ENCODE data around the gene ENTREP3. TPM values are rescaled to one million over a fixed set of nuclear protein-coding genes. Genes with fewer than 3 reads are reported as not detected.

The ENTREP3 gene
- polyA plus RNA-seq, 12 donors = 10.8 to 33.3 (median 13.5) TPM; not detected in 1

- DNase-seq = no peak
Measured at GRCh38 chr1:155202198-155202597, 53.1 kb downstream of the ENTREP3 start.

- no peak for DNase-seq
Measured at GRCh38 chr1:155200920-155201319, 54.4 kb downstream of the ENTREP3 start.

- no peak for DNase-seq
Measured at GRCh38 chr1:155199792-155200191, 55.5 kb downstream of the ENTREP3 start.

- no peak for DNase-seq
Measured at GRCh38 chr1:155198547-155198906, 56.8 kb downstream of the ENTREP3 start.

- DNase-seq = no peak
Measured at GRCh38 chr1:155197901-155198546, 57.3 kb downstream of the ENTREP3 start.

Other genes with a start within 250 kb of the ENTREP3 start
- 1 to 10 TPM in 3 of 12 donors, under 1 TPM in 7, not detected in 2; 0.34 to 1.6 (median 0.57) TPM for gene DCST2, start 221.7 kb downstream of the ENTREP3 start, polyA plus RNA-seq (ENCODE audit: insufficient read length in 12 of 12)
- gene DCST1, start 221.7 kb downstream of the ENTREP3 start, polyA plus RNA-seq (ENCODE audit: insufficient read length in 12 of 12) = under 1 TPM in 8 of 12 donors, not detected in 4; 0.16 to 0.29 (median 0.24) TPM
- gene ADAM15, start 204.2 kb downstream of the ENTREP3 start, polyA plus RNA-seq (ENCODE audit: insufficient read length in 12 of 12) = 100 to 1,000 TPM in 1 of 12 donors, 10 to 100 TPM in 10, not detected in 1; 47.2 to 143 (median 56.3) TPM
- gene EFNA4, start 191.7 kb downstream of the ENTREP3 start, polyA plus RNA-seq (ENCODE audit: insufficient read length in 12 of 12) = 10 to 100 TPM in 3 of 12 donors, 1 to 10 TPM in 8, not detected in 1; 4.7 to 12.1 (median 6.5) TPM
- gene EFNA3, start 176.6 kb downstream of the ENTREP3 start, polyA plus RNA-seq (ENCODE audit: insufficient read length in 12 of 12) = 10 to 100 TPM in 1 of 12 donors, 1 to 10 TPM in 9, not detected in 2; 1.3 to 11.7 (median 2.1) TPM
- 10 to 100 TPM in 11 of 12 donors, not detected in 1; 19.3 to 35.9 (median 23.3) TPM for gene EFNA1, start 127.6 kb downstream of the ENTREP3 start, polyA plus RNA-seq (ENCODE audit: insufficient read length in 12 of 12)
- gene SLC50A1, start 119.6 kb downstream of the ENTREP3 start, polyA plus RNA-seq (ENCODE audit: insufficient read length in 12 of 12) = 10 to 100 TPM in 11 of 12 donors, not detected in 1; 18.5 to 27.5 (median 23.4) TPM
- 10 to 100 TPM in 10 of 12 donors, not detected in 2; 13.2 to 24.3 (median 17.5) TPM for gene DPM3, start 115.0 kb downstream of the ENTREP3 start, polyA plus RNA-seq (ENCODE audit: insufficient read length in 12 of 12)
- gene KRTCAP2, start 82.2 kb downstream of the ENTREP3 start, polyA plus RNA-seq (ENCODE audit: insufficient read length in 12 of 12) = 100 to 1,000 TPM in 5 of 12 donors, 10 to 100 TPM in 6, not detected in 1; 59.2 to 147 (median 99.7) TPM
- 1 to 10 TPM in 2 of 12 donors, under 1 TPM in 9, not detected in 1; 0.35 to 5.8 (median 0.56) TPM for gene TRIM46, start 81.6 kb downstream of the ENTREP3 start, polyA plus RNA-seq (ENCODE audit: insufficient read length in 12 of 12)
- gene THBS3, start 47.6 kb downstream of the ENTREP3 start, polyA plus RNA-seq (ENCODE audit: insufficient read length in 12 of 12) = 10 to 100 TPM in 11 of 12 donors, not detected in 1; 44.8 to 81.2 (median 63.4) TPM
- 10 to 100 TPM in 11 of 12 donors, not detected in 1; 12.7 to 23.0 (median 19.0) TPM for gene MTX1, start 46.8 kb downstream of the ENTREP3 start, polyA plus RNA-seq (ENCODE audit: insufficient read length in 12 of 12)
- 10 to 100 TPM in 11 of 12 donors, not detected in 1; 37.6 to 64.7 (median 42.4) TPM for gene SCAMP3, start 6.9 kb upstream of the ENTREP3 start, polyA plus RNA-seq (ENCODE audit: insufficient read length in 12 of 12)
- 10 to 100 TPM in 11 of 12 donors, not detected in 1; 32.8 to 79.5 (median 38.6) TPM for gene CLK2, start 18.0 kb upstream of the ENTREP3 start, polyA plus RNA-seq (ENCODE audit: insufficient read length in 12 of 12)
- 1 to 10 TPM in 11 of 12 donors, not detected in 1; 3.7 to 8.6 (median 4.6) TPM for gene HCN3, start 22.0 kb upstream of the ENTREP3 start, polyA plus RNA-seq (ENCODE audit: insufficient read length in 12 of 12)
- under 1 TPM in 8 of 12 donors, not detected in 4; 0.07 to 0.44 (median 0.15) TPM for gene PKLR, start 46.0 kb upstream of the ENTREP3 start, polyA plus RNA-seq (ENCODE audit: insufficient read length in 12 of 12)
- gene FDPS, start 53.4 kb upstream of the ENTREP3 start, polyA plus RNA-seq (ENCODE audit: insufficient read length in 12 of 12) = 100 to 1,000 TPM in 8 of 12 donors, 10 to 100 TPM in 3, not detected in 1; 83.9 to 131 (median 107) TPM
- 10 to 100 TPM in 11 of 12 donors, not detected in 1; 20.5 to 44.8 (median 26.4) TPM for gene RUSC1, start 65.4 kb upstream of the ENTREP3 start, polyA plus RNA-seq (ENCODE audit: insufficient read length in 12 of 12)

All from muscle of arm (tissue), 12 donors.